SK-N-SH treated with all-trans-retinoic acid at 6 μM for 48 hours (cell line): ENCODE results near the gene ORAI2.

Experiments
- ESRRG ChIP-seq: fragments of 250-450 bp; sonication (Bioruptor Pico); IDR thresholded peaks from 2 replicates; pipeline ENCODE4 v1.6.1; 2021; ENCODE audit warnings: mild to moderate bottlenecking
- RARB ChIP-seq: fragments of 250-450 bp; sonication (Bioruptor Pico); IDR thresholded peaks from 2 replicates; pipeline ENCODE4 v1.8.0; 2021; ENCODE audit warnings: mild to moderate bottlenecking, moderate library complexity

DNA sequence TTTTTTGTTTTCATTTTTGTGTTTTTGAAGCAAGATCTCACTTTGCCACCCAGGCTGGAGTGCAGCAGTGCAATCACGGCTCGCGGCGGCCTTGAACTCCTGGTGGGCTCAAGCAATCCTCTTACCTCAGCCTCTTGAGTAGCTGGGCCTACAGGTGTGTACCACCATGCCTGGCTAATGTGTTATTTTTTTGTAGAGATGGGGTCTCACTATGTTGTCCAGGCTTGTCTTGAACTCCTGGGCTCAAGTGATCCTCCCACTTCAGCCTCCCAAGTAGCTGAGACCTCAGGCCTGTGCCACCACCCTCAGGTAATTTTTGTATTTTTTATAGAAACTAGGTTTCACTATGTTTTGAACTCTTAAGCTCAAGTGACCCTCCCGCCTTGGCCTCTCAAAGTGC is 22.5 kb upstream of the ORAI2 start:
- TF ChIP-seq ESRRG (CRISPR knock-in tag): no peak
- TF ChIP-seq RARB (CRISPR knock-in tag): no peak
